Activated naive CD4-positive, alpha-beta T cell treated with anti-CD3 and anti-CD28 coated beads for 36 hours (primary cell): Measurements from ENCODE around the gene NRM. TPM values are rescaled to one million over a fixed set of nuclear protein-coding genes. Genes with fewer than 3 reads are reported as not detected.
A peak's percentile ranks its signal among the peaks of the same experiment; 100 is the strongest.
"Not testable (repeated sequence)": the region's sequence is repeated elsewhere in the genome, so short reads cannot be mapped to it uniquely, and the experiment has no call there.

ENCODE experiments used
- CTCF ChIA-PET: fragments of 350-600 bp; sonication (Branson Sonifier 250); formaldehyde crosslinking; loops from one replicate; lab custom pipeline; 2021; ENCODE audit warnings: antibody characterized with exemption; lab: Charles Lee
- DNase-seq: peaks from one replicate; pipeline ENCODE4 v3.0.0-alpha.2; 2020
- H3K27ac Mint-ChIP-seq: one replicate; pipeline ENCODE4 v1.8.0; 2021; ENCODE audit warnings: mild to moderate bottlenecking, mixed read lengths
- H3K27me3 Mint-ChIP-seq: one replicate; pipeline ENCODE4 v1.8.0; 2021; ENCODE audit warnings: low read depth, mixed read lengths
- H3K36me3 Mint-ChIP-seq: one replicate; pipeline ENCODE4 v1.8.0; 2021; ENCODE audit warnings: low read depth, mixed read lengths
- H3K4me1 Mint-ChIP-seq: one replicate; pipeline ENCODE4 v1.8.0; 2021; ENCODE audit warnings: low read depth, mixed read lengths
- H3K4me3 Mint-ChIP-seq: one replicate; pipeline ENCODE4 v1.8.0; 2021; ENCODE audit warnings: mild to moderate bottlenecking, moderate library complexity, mixed read lengths
- H3K9me3 Mint-ChIP-seq: one replicate; pipeline ENCODE4 v1.8.0; 2021; ENCODE audit warnings: mixed read lengths
- intact Hi-C: fragments of 100-400 bp; cut with micrococcal nuclease; formaldehyde crosslinking; loops from one replicate; pipeline ENCODE4 v1.15.1; 2023
- total RNA-seq, 2 experiments: library from RNA; stranded (reverse); gene quantifications; one replicate each; pipeline ENCODE4 v1.2.3, GENCODE V29; 2021

NRM gene
- total RNA-seq, 2 experiments from 2014 or later, result 31.0 to 32.0 TPM

DNA sequence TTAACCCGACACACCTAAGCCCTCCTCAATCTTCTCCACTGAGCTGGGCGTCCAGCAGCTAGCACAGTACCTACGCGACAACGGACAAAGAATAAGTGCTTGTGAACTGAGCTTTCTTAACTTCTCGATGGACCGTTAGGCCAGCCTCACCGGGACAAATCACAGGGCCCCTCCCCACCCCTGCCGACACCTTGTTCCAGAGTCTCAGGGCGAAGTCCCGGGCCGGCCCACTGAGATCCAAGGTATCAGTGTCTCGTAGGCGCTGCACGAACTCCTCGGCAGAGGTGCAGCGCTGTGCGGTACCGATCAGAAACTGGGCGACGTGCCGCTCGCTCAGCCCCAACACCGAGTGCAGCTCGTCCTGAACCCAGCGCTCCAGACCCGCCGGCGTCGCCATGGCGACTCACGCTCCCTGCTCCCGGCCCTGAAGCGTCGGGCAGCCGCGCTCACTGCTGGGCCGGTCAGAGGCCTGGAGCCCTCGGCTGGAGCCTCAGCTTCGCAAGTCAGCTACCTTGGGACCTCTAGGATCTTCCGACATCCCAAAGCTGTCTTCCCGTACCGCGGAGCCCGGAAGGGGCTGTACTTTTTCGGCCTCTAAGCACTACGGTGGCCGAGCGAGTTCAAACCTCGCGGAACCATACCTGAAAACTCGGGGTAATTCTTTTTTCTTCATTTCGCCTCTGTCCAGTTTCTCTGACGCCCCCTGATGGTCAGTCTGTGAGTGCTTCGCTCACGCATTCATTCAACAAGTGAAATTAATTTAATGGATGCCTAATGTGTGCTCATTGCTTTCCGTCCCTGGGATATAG is 18.1 kb downstream of the NRM start, which contains the start of gene DHX16:
DHX16 (minus strand) TSS at position 562 of the 809 bp plus-strand sequence; CDS start at position 397, 165 bp downstream.
- Mint-ChIP-seq H3K4me1 (peaks cover 26% of the 10 kb centered on the region), H3K27me3 (no peaks in the 10 kb centered on the region), H3K27ac (peak within 1 kb of the TSS; percentile 80), H3K4me3 (peak within 1 kb of the TSS; percentile 80), H3K36me3 (peaks cover 20% of the 10 kb centered on the region), H3K9me3 (no peaks in the 10 kb centered on the region)
- CTCF ChIA-PET, result interaction anchor here (0.6 to 13.4 kb wide), 15 partner anchors 8 to 407 kb away, joined by 3 to 346 read pairs (median 3); partner anchors contain the start of gene TUBB
- intact Hi-C loops, result loop anchor here (1.0 to 2.0 kb wide), 5 partner anchors 26 to 190 kb away; partner anchors contain the start of genes ATAT1, C6orf136, MRPS18B and PPP1R10
- peak; percentile 94 for DNase-seq

DNA sequence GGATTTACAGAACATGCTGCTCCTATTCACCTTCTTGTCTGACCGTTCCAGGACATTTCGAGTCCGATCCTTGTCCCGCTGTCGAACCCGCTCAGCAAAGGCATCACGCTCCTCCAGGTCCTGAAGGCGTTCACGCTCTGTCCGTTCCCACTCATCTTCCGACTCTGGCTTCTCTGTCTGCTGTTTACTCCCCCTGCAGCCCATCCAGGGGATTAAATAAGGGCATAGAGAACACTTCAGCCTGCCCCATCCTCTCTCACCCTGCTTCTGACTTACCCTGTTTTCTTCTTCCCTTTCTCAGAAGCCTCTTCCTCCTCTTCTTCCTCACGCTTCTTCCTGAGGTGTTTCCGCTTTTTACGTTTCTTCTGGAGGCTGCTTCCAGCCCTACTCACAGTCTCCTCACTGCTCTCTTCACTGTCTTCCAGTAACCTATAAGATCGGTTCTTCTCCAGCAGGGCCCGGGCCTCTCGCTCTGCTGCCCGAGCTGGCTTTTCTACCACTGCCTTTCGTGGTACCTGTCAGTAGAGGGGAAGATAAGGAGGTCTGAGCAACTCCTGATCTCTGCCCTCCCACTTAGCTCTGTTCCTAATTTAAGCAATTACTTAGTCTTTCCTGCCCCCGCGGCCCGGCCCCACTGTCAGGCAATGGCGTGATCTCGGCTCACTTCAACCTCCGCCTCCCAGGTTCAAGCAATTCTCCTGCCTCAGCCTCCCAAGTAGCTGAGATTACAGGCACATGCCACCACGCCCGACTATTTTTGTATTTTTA is 19.8 kb downstream of the NRM start:
- Mint-ChIP-seq H3K27me3 (no peaks in the 10 kb centered on the region), H3K4me1 (peaks cover 32% of the 10 kb centered on the region), H3K36me3 (peaks cover 9% of the 10 kb centered on the region), H3K4me3 (peak overlapping the region; percentile 64), H3K9me3 (no peaks in the 10 kb centered on the region), H3K27ac (no peak overlapping the region)
- no peak for DNase-seq
- intact Hi-C loops, result no loop called here
- CTCF ChIA-PET, result interaction anchor here (2.3 to 13.4 kb wide), 3 partner anchors 10 to 59 kb away, joined by 8 to 346 read pairs (median 13); partner anchors contain the start of gene TUBB

DNA sequence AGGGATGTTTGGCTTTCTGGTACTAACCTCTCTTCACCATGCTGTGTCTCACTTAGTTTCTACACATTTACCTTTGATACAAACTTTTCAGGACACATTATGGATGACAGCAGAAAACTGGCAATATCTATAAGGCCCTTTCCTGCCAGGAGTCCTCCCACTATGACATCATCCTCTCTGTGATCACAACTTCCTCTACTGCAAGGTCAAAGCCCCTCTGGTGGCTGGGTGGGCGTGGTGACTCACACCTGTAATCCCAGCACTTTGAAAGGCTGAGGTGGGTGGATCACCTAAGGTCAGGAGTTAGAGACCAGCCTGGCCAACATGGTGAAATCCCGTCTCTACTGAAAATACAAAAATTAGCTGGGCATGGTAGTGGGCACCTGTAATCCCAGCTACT is 24.5 kb downstream of the NRM start:
- peaks cover 17% of the 10 kb centered on the region for H3K4me1 Mint-ChIP-seq
- peak overlapping the region; percentile 71 for H3K27ac Mint-ChIP-seq
- H3K4me3 Mint-ChIP-seq, H3K27me3 Mint-ChIP-seq, H3K9me3 Mint-ChIP-seq, intact Hi-C loops: not testable (repeated sequence)
- CTCF ChIA-PET, result interaction anchor here (0.9 kb wide), 1 partner anchor 64 kb away, joined by 3 read pairs; no protein-coding TSS in a partner anchor
- H3K36me3 Mint-ChIP-seq, result peaks cover 36% of the 10 kb centered on the region
- DNase-seq, result peak; percentile 50

DNA sequence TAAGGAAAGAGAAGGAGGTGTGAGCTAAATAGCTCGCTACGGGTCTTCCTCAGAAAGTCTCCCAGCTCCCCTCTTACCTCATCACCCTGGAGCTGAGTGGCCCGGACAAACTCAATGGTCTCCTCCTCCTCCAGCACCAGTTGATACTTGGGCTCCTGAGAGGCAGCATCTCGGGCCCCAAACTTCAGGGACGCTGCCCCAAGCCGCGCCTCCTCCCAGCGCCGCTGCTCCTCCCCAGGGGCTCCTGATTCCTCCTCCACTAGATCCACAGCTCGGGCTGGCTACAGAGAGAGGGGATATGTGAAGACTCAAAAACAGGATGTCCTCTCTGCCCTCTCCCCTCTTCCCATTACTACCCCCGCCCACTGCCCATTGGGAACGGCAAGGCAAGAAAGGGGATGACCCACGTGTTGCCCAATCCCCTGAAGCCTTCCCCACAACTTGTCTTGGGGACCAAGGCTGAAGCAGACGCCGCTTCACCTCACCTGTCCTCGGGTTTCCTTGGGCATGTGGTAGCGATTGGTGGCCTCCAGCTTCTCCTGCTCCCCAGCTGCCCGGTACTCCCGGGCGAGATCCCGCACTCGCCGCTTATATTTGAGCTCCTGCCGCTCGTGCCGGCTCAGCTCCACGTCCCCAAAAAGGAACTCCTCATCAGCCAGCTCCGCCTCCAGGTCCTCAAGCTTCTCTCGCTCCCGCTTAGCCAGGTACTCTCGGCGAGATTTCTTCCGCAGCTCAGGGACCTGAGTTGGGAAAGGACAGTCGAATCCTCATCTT is 25.6 kb downstream of the NRM start:
- H3K4me3 Mint-ChIP-seq, result no peak overlapping the region
- peaks cover 36% of the 10 kb centered on the region for H3K36me3 Mint-ChIP-seq
- no peak overlapping the region for H3K27ac Mint-ChIP-seq
- no peaks in the 10 kb centered on the region for H3K9me3 Mint-ChIP-seq
- DNase-seq, result no peak
- peaks cover 10% of the 10 kb centered on the region for H3K4me1 Mint-ChIP-seq
- H3K27me3 Mint-ChIP-seq, result no peaks in the 10 kb centered on the region
- CTCF ChIA-PET, result interaction anchor here (1.1 kb wide), 2 partner anchors 66 to 94 kb away, joined by 3 to 4 read pairs; no protein-coding TSS in a partner anchor
- intact Hi-C loops, result no loop called here

DNA sequence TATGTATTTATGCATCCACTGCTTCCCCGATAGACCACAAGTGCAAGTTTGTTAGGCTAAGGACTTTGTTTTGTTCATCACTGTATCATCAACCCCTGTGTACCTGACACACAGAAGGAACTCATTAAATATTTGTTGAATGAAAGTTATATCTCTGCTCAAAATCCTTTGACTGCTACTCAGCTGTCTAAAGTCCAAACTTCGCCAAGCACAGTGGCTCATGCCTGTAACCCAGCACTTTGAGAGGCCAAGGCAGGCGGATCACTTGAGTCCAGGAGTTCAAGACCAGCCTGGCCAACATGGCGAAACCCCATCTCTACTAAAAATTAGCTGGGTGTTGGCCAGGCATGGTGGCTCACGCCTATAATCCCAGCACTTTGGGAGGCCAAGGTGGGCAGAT is 32.9 kb downstream of the NRM start:
- peaks cover 34% of the 10 kb centered on the region for H3K36me3 Mint-ChIP-seq
- H3K27ac Mint-ChIP-seq, H3K4me3 Mint-ChIP-seq, H3K9me3 Mint-ChIP-seq, DNase-seq, H3K27me3 Mint-ChIP-seq, intact Hi-C loops, H3K4me1 Mint-ChIP-seq: not testable (repeated sequence)
- CTCF ChIA-PET, result interaction anchor here (1.1 kb wide), 1 partner anchor 116 kb away, joined by 3 read pairs; no protein-coding TSS in a partner anchor

DNA sequence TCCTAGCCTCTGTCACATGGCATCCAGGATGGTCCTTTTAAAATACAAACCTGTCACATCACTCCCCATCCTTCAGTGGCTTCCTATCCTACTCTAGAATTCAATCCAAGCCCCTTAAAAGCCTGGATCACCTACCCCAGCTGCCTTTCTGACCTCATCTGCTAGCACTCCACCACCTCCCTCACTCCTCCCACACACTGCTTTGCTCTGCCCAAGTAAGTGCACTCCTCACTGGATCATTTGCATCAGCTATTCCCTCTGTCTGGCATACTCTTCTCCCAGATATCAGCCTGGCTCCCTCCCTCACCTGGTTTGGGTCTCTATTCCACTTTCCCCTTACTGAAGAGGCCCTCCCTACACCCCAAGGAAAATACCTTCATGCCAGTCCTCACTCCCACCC is 33.3 kb downstream of the NRM start:
- H3K9me3 Mint-ChIP-seq, result no peaks in the 10 kb centered on the region
- no peak for DNase-seq
- H3K4me1 Mint-ChIP-seq, result no peaks in the 10 kb centered on the region
- H3K27me3 Mint-ChIP-seq, result no peaks in the 10 kb centered on the region
- H3K4me3 Mint-ChIP-seq, result no peak overlapping the region
- no peak overlapping the region for H3K27ac Mint-ChIP-seq
- peaks cover 31% of the 10 kb centered on the region for H3K36me3 Mint-ChIP-seq
- CTCF ChIA-PET, result no interaction called here
- intact Hi-C loops, result no loop called here

DNA sequence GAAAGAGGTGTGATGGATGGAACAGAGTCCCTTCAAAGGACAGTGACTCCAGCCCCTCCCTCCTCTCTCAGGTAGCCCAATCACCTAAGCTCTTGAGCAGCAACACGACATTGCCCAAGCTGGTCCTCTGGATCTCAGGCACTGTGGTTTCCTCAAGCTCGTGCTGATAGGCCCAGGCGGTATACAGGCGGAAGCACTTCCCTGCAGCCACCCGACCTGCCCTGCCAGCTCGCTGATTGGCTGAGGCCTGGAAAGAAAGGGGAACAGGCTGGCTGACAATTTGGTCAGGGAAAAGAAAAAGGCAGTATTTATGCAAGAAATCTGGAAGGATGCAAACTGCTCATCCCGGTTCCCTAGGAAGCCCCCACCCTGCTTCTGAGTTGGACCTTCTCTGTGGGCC is 34.3 kb downstream of the NRM start:
- H3K27ac Mint-ChIP-seq, result no peak overlapping the region
- no peak overlapping the region for H3K4me3 Mint-ChIP-seq
- CTCF ChIA-PET, result no interaction called here
- intact Hi-C loops, result no loop called here
- peaks cover 21% of the 10 kb centered on the region for H3K36me3 Mint-ChIP-seq
- no peaks in the 10 kb centered on the region for H3K9me3 Mint-ChIP-seq
- no peaks in the 10 kb centered on the region for H3K27me3 Mint-ChIP-seq
- DNase-seq, result no peak
- no peaks in the 10 kb centered on the region for H3K4me1 Mint-ChIP-seq

DNA sequence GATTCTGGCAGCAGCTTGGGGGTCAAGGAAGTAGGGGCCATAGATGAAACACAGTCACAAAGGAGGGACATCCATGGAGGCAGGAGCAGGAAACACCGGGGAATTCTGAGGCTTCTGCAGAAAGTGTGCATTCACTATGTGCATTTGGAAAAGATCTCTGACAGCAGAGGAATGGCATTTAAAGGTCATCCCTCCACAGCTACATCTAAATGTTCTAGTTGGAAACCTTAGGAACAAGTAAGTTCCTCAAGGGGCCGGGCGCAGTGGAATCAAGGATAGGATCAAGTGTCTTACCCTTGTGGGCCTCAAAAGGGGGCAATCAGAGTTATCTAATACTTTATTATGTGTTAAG is 35.1 kb downstream of the NRM start:
- Mint-ChIP-seq H3K9me3 (no peaks in the 10 kb centered on the region), H3K36me3 (peaks cover 23% of the 10 kb centered on the region), H3K4me3 (no peak overlapping the region), H3K27me3 (no peaks in the 10 kb centered on the region), H3K4me1 (no peaks in the 10 kb centered on the region), H3K27ac (no peak overlapping the region)
- DNase-seq, result no peak
- CTCF ChIA-PET, result no interaction called here
- intact Hi-C loops, result no loop called here

DNA sequence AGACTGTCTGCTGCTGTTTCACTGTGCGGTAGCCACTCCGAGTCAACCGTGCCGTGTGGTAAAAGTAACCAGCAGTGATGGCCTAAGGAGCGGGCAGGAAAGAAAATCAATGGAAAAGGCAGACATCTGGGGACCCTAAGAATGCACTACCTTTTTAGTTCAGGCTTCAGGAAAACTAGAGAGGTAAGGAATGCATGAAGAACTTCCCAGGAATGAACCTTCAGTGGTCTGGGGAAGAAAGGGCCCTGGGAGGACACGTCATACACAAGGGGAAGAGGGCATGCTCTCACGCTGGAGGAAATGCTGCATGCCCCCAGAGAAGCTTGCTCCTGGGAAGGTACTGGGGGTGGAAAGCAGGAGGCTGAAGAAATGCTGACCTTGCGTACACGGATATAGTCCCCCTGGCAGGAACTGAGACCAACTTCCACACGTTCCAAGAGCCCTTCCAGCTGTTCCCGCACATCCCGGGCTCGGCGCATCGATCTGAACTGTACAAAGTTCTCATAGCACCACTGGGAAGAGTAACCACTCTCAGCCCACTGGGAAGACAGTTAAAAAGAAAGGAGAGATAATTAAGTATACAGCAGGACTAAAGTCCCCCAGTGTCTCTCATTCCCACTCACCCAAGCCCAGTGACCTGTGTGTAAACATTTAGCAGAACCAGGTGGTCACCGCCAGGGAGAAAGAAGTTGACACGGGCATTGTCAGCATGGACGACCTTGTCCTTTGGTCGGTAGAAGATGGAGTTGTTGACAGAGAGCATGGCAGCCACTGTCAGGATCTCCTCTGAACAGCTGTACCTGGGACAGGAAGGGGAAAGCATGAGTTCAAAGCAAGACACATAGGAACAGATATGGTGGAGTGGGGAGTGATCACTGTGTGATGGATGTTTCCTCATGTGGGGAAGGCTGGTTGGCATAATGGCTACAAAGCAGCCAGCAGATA is 35.7 kb downstream of the NRM start:
- H3K36me3 Mint-ChIP-seq, result peaks cover 21% of the 10 kb centered on the region

DNA sequence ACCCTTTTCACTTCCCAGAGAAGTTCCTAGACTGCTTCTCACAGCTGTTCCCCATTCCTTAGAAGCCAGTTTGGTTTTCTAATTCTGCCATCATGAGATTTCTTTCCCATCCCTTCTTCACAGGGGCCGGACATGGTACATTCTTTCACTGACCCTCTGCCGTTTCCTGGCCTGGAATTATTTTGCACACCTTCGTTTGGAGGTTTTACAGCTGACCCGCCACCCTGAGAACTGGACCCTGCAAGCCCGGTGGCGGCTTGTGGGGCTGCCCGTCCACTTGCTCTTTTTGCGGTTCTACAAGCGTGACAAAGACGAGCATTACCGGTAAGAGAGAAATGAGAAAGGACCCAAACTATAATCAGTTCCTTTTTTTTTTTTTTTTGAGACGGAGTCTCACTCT is 39.6 kb downstream of the NRM start:
- intact Hi-C loops, result no loop called here
- CTCF ChIA-PET, result interaction anchor here (1.1 kb wide), 1 partner anchor 10 kb away, joined by 4 read pairs; no protein-coding TSS in a partner anchor
- Mint-ChIP-seq H3K4me1 (peaks cover 15% of the 10 kb centered on the region), H3K9me3 (no peaks in the 10 kb centered on the region), H3K27ac (no peak overlapping the region), H3K36me3 (peaks cover 12% of the 10 kb centered on the region), H3K27me3 (no peaks in the 10 kb centered on the region), H3K4me3 (no peak overlapping the region)
- DNase-seq, result no peak

More for the DNA sequence above, 35.7 kb downstream of the NRM start:
- no peaks in the 10 kb centered on the region for H3K4me1 Mint-ChIP-seq
- no peak for DNase-seq
- no peak overlapping the region for H3K4me3 Mint-ChIP-seq
- no peaks in the 10 kb centered on the region for H3K9me3 Mint-ChIP-seq
- intact Hi-C loops, result no loop called here
- no peak overlapping the region for H3K27ac Mint-ChIP-seq
- CTCF ChIA-PET, result no interaction called here
- H3K27me3 Mint-ChIP-seq, result no peaks in the 10 kb centered on the region
